GM23248 (cell line): ENCODE results near the gene STRN4. TPM values are rescaled to one million over a fixed set of nuclear protein-coding genes. Genes with fewer than 3 reads are reported as not detected.

Experiments used
- DNase-seq: peaks from one replicate; pipeline ENCODE4 v3.0.0-alpha.2; 2015
- H2AFZ ChIP-seq: fragments of 200-600 bp; sonication (generic); 2 replicates; pipeline ENCODE4 v1.6.1; 2016; ENCODE audit warnings: antibody characterized with exemption
- H3F3A ChIP-seq: fragments of 200-600 bp; sonication (generic); 2 replicates; pipeline ENCODE4 v1.6.1; 2016; ENCODE audit warnings: mild to moderate bottlenecking, antibody characterized with exemption, mixed run types; ENCODE audit not compliant: insufficient read depth
- H3K27ac ChIP-seq: fragments of 200-600 bp; sonication (generic); 2 replicates; pipeline ENCODE4 v1.5.1; 2016; ENCODE audit warnings: mild to moderate bottlenecking
- H3K27me3 ChIP-seq: fragments of 200-600 bp; sonication (generic); replicated peaks from 2 replicates; pipeline ENCODE4 v1.6.1; 2016; ENCODE audit warnings: mild to moderate bottlenecking; ENCODE audit not compliant: insufficient read depth
- H3K36me3 ChIP-seq: fragments of 200-600 bp; sonication (generic); 2 replicates; pipeline ENCODE4 v1.6.1; 2016; ENCODE audit warnings: low read depth, mild to moderate bottlenecking
- H3K4me1 ChIP-seq: fragments of 200-600 bp; sonication (generic); 2 replicates; pipeline ENCODE4 v1.6.1; 2016; ENCODE audit warnings: mild to moderate bottlenecking; ENCODE audit not compliant: insufficient read depth
- H3K4me2 ChIP-seq: fragments of 200-600 bp; sonication (generic); one replicate; pipeline ENCODE4 v1.6.1; 2016; ENCODE audit warnings: mild to moderate bottlenecking; ENCODE audit not compliant: unreplicated experiment
- H3K4me3 ChIP-seq: fragments of 200-600 bp; sonication (generic); 2 replicates; pipeline ENCODE4 v1.5.1; 2016; ENCODE audit warnings: mild to moderate bottlenecking
- H3K79me2 ChIP-seq: fragments of 200-600 bp; sonication (generic); 2 replicates; pipeline ENCODE4 v1.6.1; 2016; ENCODE audit warnings: mild to moderate bottlenecking; ENCODE audit not compliant: insufficient read depth
- H3K9ac ChIP-seq: fragments of 200-600 bp; sonication (generic); 2 replicates; pipeline ENCODE4 v1.6.1; 2016; ENCODE audit warnings: mild to moderate bottlenecking
- H3K9me2 ChIP-seq: fragments of 200-600 bp; sonication (generic); 2 replicates; pipeline ENCODE4 v1.6.1; 2016; ENCODE audit warnings: mixed run types, mild to moderate bottlenecking, moderate library complexity; ENCODE audit not compliant: insufficient read depth
- H3K9me3 ChIP-seq: fragments of 200-600 bp; sonication (generic); one replicate; pipeline ENCODE4 v1.6.1; 2017; ENCODE audit warnings: low read depth
- H4K20me1 ChIP-seq: fragments of 200-600 bp; sonication (generic); 2 replicates; pipeline ENCODE4 v1.6.0; 2016; ENCODE audit not compliant: insufficient read depth
- EZH2 ChIP-seq: fragments of 200-600 bp; sonication (generic); IDR thresholded peaks from 2 replicates; pipeline ENCODE4 v1.6.1; 2018; ENCODE audit warnings: antibody characterized with exemption, mild to moderate bottlenecking; ENCODE audit not compliant: insufficient read depth, poor library complexity, severe bottlenecking
- EZH2phosphoT487 ChIP-seq: fragments of 200-600 bp; sonication (generic); IDR thresholded peaks from 2 replicates; pipeline ENCODE4 v1.6.1; 2018; ENCODE audit warnings: antibody characterized with exemption, moderate library complexity, mild to moderate bottlenecking, low read depth; ENCODE audit not compliant: insufficient read depth
- WGBS, 2 experiments: methylation state at CpG; one replicate each; pipeline ENCODE4 v1.1.6; 2015 to 2017; ENCODE audit warnings: low lambda C conversion rate in 2 of 2, low coverage in 1 of 2; ENCODE audit errors: missing lambda C conversion rate in 2 of 2; 5-methylcytosine and 5-hydroxymethylcytosine counted together
- in situ Hi-C: fragments of 300-500 bp; cut with MboI; formaldehyde crosslinking; loops from 2 replicates; pipeline ENCODE4 v1.15.0; 2020
- polyA plus RNA-seq: library from polyadenylated mRNA; unstranded; fragments of >200 nt; fragmentation: Nextera tagmentation; extraction: Ambion mirVana; gene quantifications from 2 replicates; pipeline ENCODE4 v1.2.1, GENCODE V29; 2016
- total RNA-seq: library from RNA; depleted of rRNA; stranded (reverse); fragments of >200 nt; shearing (Covaris generic); gene quantifications from 2 replicates; pipeline ENCODE4 v1.2.3, GENCODE V29; 2014

Gene STRN4
- total and polyA plus RNA-seq, 2 experiments from 2014 or later, result 45.9 to 75.7 TPM

DNA sequence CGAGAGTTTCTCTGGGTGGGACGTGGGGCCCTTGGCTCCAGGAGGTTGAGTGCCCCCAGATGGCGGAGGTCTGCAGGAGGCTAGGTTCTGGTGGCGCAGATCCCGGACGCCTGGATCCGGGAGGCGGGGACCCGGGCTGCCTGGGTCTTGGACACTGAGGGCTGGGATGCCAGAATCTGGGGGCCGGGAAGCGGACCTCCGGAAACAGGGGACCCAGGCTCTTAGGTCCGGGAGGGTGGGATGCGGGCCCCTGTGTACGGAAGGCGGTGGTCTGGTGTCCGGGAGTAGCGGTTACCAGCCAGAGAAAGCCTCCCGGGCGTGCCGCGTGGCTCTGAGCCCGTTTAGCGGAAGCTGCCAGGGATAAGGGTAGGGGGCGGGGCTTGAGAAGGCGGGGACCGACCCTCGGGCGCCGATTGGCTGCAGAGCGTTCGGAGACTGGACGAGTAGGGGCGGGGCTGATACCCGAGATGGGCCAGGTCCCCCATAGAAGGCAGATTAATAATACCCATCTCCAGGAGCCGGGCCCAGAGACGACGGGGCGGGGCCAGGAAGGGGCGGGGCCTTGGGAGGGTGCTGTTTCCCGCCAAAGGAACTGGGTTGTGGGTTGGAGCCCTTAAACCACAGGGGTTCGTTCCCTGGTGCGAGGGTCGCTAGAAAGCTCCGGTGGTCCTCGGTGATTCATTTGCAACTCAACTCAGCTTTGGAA is 42.2 kb upstream of the STRN4 start, which contains the start of gene SLC1A5:
Gene SLC1A5 (minus strand): TSS at position 333 of the 706 bp plus-strand sequence. CDS start 629 bp downstream, outside the sequence.
- H3K4me3 ChIP-seq, result peak within 1 kb of the TSS; percentile 94
- H3K36me3 ChIP-seq, result no peaks in the 10 kb centered on the region; the same call in 1 of the 2 replicates
- H3K4me2 ChIP-seq, result peak within 1 kb of the TSS; percentile 90
- H3K9ac ChIP-seq, result peak within 1 kb of the TSS; percentile 99
- in situ Hi-C loops, result no loop called here
- 1 to 2% methylated on average over 31 to 46 of the region's 46 CpGs for WGBS, 2 experiments
- H3K27me3 ChIP-seq, result no peaks in the 10 kb centered on the region
- no peaks in the 10 kb centered on the region for H3K9me2 ChIP-seq
- H3K4me1 ChIP-seq, result peaks cover 32% of the 10 kb centered on the region
- H3K27ac ChIP-seq, result peak within 1 kb of the TSS; percentile 95
- no peak within 1 kb of the TSS for H2AFZ ChIP-seq
- no peaks in the 10 kb centered on the region for H3K9me3 ChIP-seq
- no peaks in the 10 kb centered on the region for H4K20me1 ChIP-seq
- peak; percentile 99 for DNase-seq
- no peak for TF ChIP-seq EZH2
- peaks cover 46% of the 10 kb centered on the region for H3F3A ChIP-seq
- peaks cover 61% of the 10 kb centered on the region for H3K79me2 ChIP-seq

DNA sequence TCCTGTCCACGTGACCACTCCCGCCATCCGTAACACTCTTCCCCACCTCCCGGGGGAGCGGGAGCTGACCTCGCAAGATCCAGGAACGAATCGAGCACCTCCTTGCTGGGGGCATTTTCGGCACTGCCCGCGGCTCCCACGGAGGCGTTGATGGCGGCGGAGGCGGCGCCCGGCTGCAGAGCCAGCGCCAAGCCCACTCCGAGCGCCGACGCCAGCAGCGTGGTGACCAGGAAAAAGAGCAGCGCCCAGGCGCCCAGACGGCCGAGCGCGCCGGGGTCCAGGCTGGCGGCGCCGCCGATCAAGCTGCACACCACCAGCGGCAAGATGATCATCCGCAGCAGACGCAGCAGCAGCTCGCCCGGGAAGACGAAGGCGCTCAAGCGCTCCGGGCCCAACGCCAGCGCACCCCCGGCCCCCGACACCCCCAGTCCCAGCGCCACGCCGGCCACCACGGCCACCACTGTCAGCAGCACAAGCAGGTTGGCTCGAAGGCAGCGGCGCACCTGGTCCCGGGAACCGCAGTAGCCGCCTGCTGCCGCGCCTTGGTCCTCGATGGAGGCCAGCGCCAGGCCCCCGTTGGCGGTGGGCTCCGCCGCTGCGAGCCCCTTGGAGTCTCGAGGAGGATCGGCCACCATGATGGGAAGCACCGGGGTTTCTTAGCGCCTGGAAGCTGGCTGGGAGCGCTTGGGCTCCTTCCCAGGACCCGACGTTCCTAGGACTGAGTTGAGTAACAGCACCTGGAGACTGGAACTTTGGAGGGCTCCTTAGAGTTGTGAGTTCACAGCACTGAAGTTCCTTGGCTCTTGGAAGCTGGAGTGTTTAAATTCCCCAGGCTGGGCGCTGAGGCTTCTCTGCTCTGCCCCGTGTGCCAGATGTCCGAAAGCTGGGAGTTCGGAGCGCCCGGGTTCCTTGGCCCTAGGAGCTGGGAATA is 41.3 kb upstream of the STRN4 start:
- Histone ChIP-seq H3K27ac (peak overlapping the region; percentile 95), H4K20me1 (no peaks in the 10 kb centered on the region), H3K9me2 (no peaks in the 10 kb centered on the region), H3K9ac (peak overlapping the region; percentile 99), H3K4me3 (peak overlapping the region; percentile 94), H3K27me3 (no peaks in the 10 kb centered on the region), H2AFZ (no peak overlapping the region), H3K4me1 (peaks cover 25% of the 10 kb centered on the region), H3K79me2 (peaks cover 70% of the 10 kb centered on the region), H3K4me2 (peak overlapping the region; percentile 90), H3K9me3 (no peaks in the 10 kb centered on the region), H3F3A (peaks cover 42% of the 10 kb centered on the region), H3K36me3 (peaks cover 6% of the 10 kb centered on the region; the same call in 1 of the 2 replicates)
- peak; percentile 84 for DNase-seq
- TF ChIP-seq EZH2, result no peak
- no peak for TF ChIP-seq EZH2phosphoT487
- 1 to 2% methylated on average over 68 to 69 of the region's 80 CpGs for WGBS, 2 experiments
- in situ Hi-C loops, result no loop called here

DNA sequence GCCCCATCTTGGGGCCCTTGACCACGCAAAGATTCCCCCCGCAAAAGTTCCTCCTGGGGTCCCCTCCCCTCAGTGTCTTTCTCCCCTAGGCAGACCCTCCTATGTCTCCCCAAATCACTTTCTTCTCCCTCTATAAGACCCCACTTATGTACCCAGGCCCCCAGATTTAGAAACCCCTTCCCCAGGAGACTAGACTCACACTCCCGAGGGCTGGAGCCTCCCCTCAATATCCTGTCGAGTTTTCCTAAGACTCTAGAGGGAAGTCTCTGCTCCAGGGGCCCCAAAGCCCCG is 40.7 kb upstream of the STRN4 start:
- no peak for TF ChIP-seq EZH2
- Histone ChIP-seq H3K36me3 (peaks cover 10% of the 10 kb centered on the region; the same call in 1 of the 2 replicates), H3K27ac (peak overlapping the region; percentile 95), H3K9ac (peak overlapping the region; percentile 99), H3K9me2 (no peaks in the 10 kb centered on the region), H3F3A (peaks cover 39% of the 10 kb centered on the region), H3K4me2 (peak overlapping the region; percentile 90), H3K4me1 (peaks cover 22% of the 10 kb centered on the region), H2AFZ (no peak overlapping the region), H3K79me2 (peaks cover 76% of the 10 kb centered on the region), H3K4me3 (peak overlapping the region; percentile 94), H3K27me3 (no peaks in the 10 kb centered on the region), H4K20me1 (no peaks in the 10 kb centered on the region), H3K9me3 (no peaks in the 10 kb centered on the region)
- in situ Hi-C loops, result no loop called here
- WGBS, 2 experiments, result 0 to 2% methylated on average over 5 of the region's 5 CpGs
- no peak for DNase-seq

DNA sequence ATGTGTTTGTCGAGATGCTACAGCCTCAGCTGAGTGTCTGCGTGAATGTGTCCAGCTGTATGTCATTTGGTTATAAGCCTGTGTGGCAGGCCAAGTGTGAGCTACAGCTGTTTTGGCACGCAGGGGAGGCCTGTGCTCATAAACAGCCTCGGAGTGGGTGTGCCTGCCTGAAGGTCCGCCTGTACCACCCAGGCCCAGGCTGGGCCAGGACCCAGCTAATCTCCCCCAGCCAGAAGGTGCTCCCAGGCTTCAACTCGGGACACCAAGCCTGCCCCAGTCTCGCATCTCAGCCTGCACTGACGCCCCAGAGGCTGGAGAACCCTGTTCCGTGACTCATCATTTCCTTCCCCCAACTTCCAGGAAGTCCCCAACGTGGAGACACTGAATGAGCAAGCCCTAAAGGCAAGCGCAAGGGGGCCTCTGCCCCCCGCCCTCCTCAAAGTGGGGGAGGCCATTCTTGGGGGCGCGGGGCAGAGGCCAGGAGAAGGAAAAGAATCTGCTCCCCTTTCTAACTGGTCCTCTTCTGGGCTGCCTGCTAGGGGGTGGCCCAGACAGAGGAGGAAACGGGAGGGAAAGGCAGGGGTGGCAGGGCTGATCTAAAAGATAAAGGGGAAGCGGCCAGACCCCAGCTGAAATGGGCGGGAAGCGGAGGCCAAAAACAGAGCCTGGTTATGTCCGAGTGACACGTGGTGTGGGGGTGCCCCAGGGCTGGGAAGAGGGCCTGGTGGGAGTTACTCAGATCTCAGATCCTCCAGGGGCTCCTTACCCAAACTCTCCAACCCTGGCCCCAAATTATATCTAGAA is 40.2 kb upstream of the STRN4 start:
- Histone ChIP-seq H3F3A (peaks cover 42% of the 10 kb centered on the region), H3K27ac (peak overlapping the region; percentile 95), H3K4me2 (peak overlapping the region; percentile 90), H3K36me3 (peaks cover 15% of the 10 kb centered on the region; the same call in 1 of the 2 replicates), H3K9ac (peak overlapping the region; percentile 99), H3K4me1 (peaks cover 22% of the 10 kb centered on the region), H4K20me1 (no peaks in the 10 kb centered on the region), H3K9me2 (no peaks in the 10 kb centered on the region), H3K9me3 (no peaks in the 10 kb centered on the region), H3K79me2 (peaks cover 81% of the 10 kb centered on the region), H3K4me3 (peak overlapping the region; percentile 94), H2AFZ (no peak overlapping the region), H3K27me3 (no peaks in the 10 kb centered on the region)
- TF ChIP-seq EZH2phosphoT487 (no peak), EZH2 (no peak)
- WGBS, 2 experiments, result 1% methylated on average over 16 to 20 of the region's 20 CpGs
- DNase-seq, result peak; percentile 92
- in situ Hi-C loops, result no loop called here
